Measurements from ENCODE around the gene AGPS. TPM values are rescaled to one million over a fixed set of nuclear protein-coding genes. Genes with fewer than 3 reads are reported as not detected.

Gene AGPS
- total RNA-seq, 1 donor from 2014 or later, result 54.4 TPM

- Mint-ChIP-seq H3K36me3 (ENCODE audit: low read depth, unreplicated experiment) (no peaks in the 10 kb centered on the region), H3K27me3 (ENCODE audit: unreplicated experiment) (peaks cover 2% of the 10 kb centered on the region), H3K4me3 (ENCODE audit: unreplicated experiment) (no peak overlapping the region), H3K4me1 (ENCODE audit: unreplicated experiment) (peaks cover 3% of the 10 kb centered on the region), H3K27ac (ENCODE audit: unreplicated experiment) (no peak overlapping the region), H3K9me3 (ENCODE audit: unreplicated experiment) (no peaks in the 10 kb centered on the region)
- no peak for DNase-seq (ENCODE audit: low spot score)
- TF ChIP-seq CTCF (IDR thresholded peaks at IDR 0.05; ENCODE audit: unreplicated experiment), result no peak
Observed at GRCh38 chr2:177557794-177558193, 165.2 kb downstream of the AGPS start.

GRCh38 chr2:177559638-177560037, 167.1 kb downstream of the AGPS start:
- Mint-ChIP-seq H3K4me3 (ENCODE audit: unreplicated experiment) (no peak overlapping the region), H3K27me3 (ENCODE audit: unreplicated experiment) (peaks cover 2% of the 10 kb centered on the region), H3K27ac (ENCODE audit: unreplicated experiment) (no peak overlapping the region), H3K4me1 (ENCODE audit: unreplicated experiment) (no peaks in the 10 kb centered on the region), H3K9me3 (ENCODE audit: unreplicated experiment) (no peaks in the 10 kb centered on the region), H3K36me3 (ENCODE audit: low read depth, unreplicated experiment) (no peaks in the 10 kb centered on the region)
- DNase-seq (ENCODE audit: low spot score), result no peak
- no peak for TF ChIP-seq CTCF (IDR thresholded peaks at IDR 0.05; ENCODE audit: unreplicated experiment)

GRCh38 chr2:177568390-177568789, 175.8 kb downstream of the AGPS start:
- no peak overlapping the region for H3K4me3 Mint-ChIP-seq (ENCODE audit: unreplicated experiment)
- H3K27ac Mint-ChIP-seq (ENCODE audit: unreplicated experiment), result no peak overlapping the region
- H3K4me1 Mint-ChIP-seq (ENCODE audit: unreplicated experiment), result no peaks in the 10 kb centered on the region
- H3K9me3 Mint-ChIP-seq (ENCODE audit: unreplicated experiment), result no peaks in the 10 kb centered on the region
- H3K36me3 Mint-ChIP-seq (ENCODE audit: low read depth, unreplicated experiment), result no peaks in the 10 kb centered on the region
- H3K27me3 Mint-ChIP-seq (ENCODE audit: unreplicated experiment), result peaks cover 3% of the 10 kb centered on the region
- no peak for DNase-seq (ENCODE audit: low spot score)
- no peak for TF ChIP-seq CTCF (IDR thresholded peaks at IDR 0.05; ENCODE audit: unreplicated experiment)

GRCh38 chr2:177568893-177569292, 176.3 kb downstream of the AGPS start:
- DNase-seq (ENCODE audit: low spot score), result no peak
- Mint-ChIP-seq H3K27ac (ENCODE audit: unreplicated experiment) (no peak overlapping the region), H3K4me1 (ENCODE audit: unreplicated experiment) (no peaks in the 10 kb centered on the region), H3K36me3 (ENCODE audit: low read depth, unreplicated experiment) (no peaks in the 10 kb centered on the region), H3K27me3 (ENCODE audit: unreplicated experiment) (peaks cover 3% of the 10 kb centered on the region), H3K4me3 (ENCODE audit: unreplicated experiment) (no peak overlapping the region), H3K9me3 (ENCODE audit: unreplicated experiment) (no peaks in the 10 kb centered on the region)
- TF ChIP-seq CTCF (IDR thresholded peaks at IDR 0.05; ENCODE audit: unreplicated experiment), result no peak

- Mint-ChIP-seq H3K4me1 (ENCODE audit: unreplicated experiment) (peaks cover 10% of the 10 kb centered on the region), H3K36me3 (ENCODE audit: low read depth, unreplicated experiment) (no peaks in the 10 kb centered on the region), H3K27ac (ENCODE audit: unreplicated experiment) (no peak overlapping the region), H3K27me3 (ENCODE audit: unreplicated experiment) (peaks cover 4% of the 10 kb centered on the region), H3K9me3 (ENCODE audit: unreplicated experiment) (no peaks in the 10 kb centered on the region), H3K4me3 (ENCODE audit: unreplicated experiment) (no peak overlapping the region)
- no peak for TF ChIP-seq CTCF (IDR thresholded peaks at IDR 0.05; ENCODE audit: unreplicated experiment)
- no peak for DNase-seq (ENCODE audit: low spot score)
Observed at GRCh38 chr2:177572236-177572671, 179.7 kb downstream of the AGPS start.

Data from endothelial cell (in vitro differentiated cells).